Neural cell (in vitro differentiated cells): Measurements from ENCODE around the gene TRPT1. TPM values are rescaled to one million over a fixed set of nuclear protein-coding genes. Genes with fewer than 3 reads are reported as not detected.

ENCODE experiments used
- H2AFZ ChIP-seq: fragments of 200-600, 300-800 bp; sonication (generic), shearing (Covaris generic); 2 replicates; pipeline ENCODE4 v1.6.0; 2014; ENCODE audit warnings: low read depth, mild to moderate bottlenecking, antibody characterized with exemption, low read length, moderate library complexity
- H3F3A ChIP-seq: fragments of 200-600 bp; shearing (Covaris generic); 2 replicates; pipeline ENCODE4 v1.6.1; 2016; ENCODE audit warnings: mild to moderate bottlenecking, moderate library complexity, mixed read lengths, antibody characterized with exemption, low read length; ENCODE audit not compliant: insufficient read depth, poor library complexity, severe bottlenecking
- H3K27ac ChIP-seq: fragments of 200-600, 300-800 bp; sonication (generic), shearing (Covaris generic); 2 replicates; pipeline ENCODE4 v1.5.1; 2014; ENCODE audit warnings: mild to moderate bottlenecking, low read length, moderate library complexity
- H3K27me3 ChIP-seq: fragments of 300-800, 200-600 bp; sonication (generic), shearing (Covaris generic); 2 replicates; pipeline ENCODE4 v1.6.0; 2014; ENCODE audit warnings: mild to moderate bottlenecking, low read depth, low read length, moderate library complexity; ENCODE audit not compliant: insufficient read depth
- H3K36me3 ChIP-seq: fragments of 300-800, 200-600 bp; sonication (generic), shearing (Covaris generic); 2 replicates; pipeline ENCODE4 v1.5.1; 2014; ENCODE audit warnings: mild to moderate bottlenecking, antibody characterized with exemption, low read length, moderate library complexity; ENCODE audit not compliant: insufficient read depth
- H3K4me2 ChIP-seq: fragments of 300-800, 200-600 bp; sonication (generic), shearing (Covaris generic); 2 replicates; pipeline ENCODE4 v1.6.0; 2014; ENCODE audit warnings: mild to moderate bottlenecking, low read length
- H3K4me3 ChIP-seq: fragments of 300-800, 200-600 bp; sonication (generic), shearing (Covaris generic); 2 replicates; pipeline ENCODE4 v1.5.1; 2014; ENCODE audit warnings: mild to moderate bottlenecking, low read length, moderate library complexity
- H3K79me2 ChIP-seq: fragments of 200-600 bp; shearing (Covaris generic); replicated peaks from 2 replicates; pipeline ENCODE4 v1.6.0; 2014; ENCODE audit warnings: mild to moderate bottlenecking, low read length, moderate library complexity; ENCODE audit not compliant: insufficient read depth
- H3K9ac ChIP-seq: fragments of 300-800, 200-600 bp; sonication (generic), shearing (Covaris generic); 2 replicates; pipeline ENCODE4 v1.6.1; 2016; ENCODE audit warnings: mild to moderate bottlenecking, low read length, mixed read lengths
- H3K9me2 ChIP-seq: fragments of 200-600 bp; shearing (Covaris generic); 2 replicates; pipeline ENCODE4 v1.6.1; 2016; ENCODE audit warnings: mild to moderate bottlenecking, low read length, mixed read lengths; ENCODE audit not compliant: insufficient read depth
- H3K9me3 ChIP-seq: fragments of 200-600, 300-800 bp; sonication (generic), shearing (Covaris generic); 2 replicates; pipeline ENCODE4 v1.6.1; 2016; ENCODE audit warnings: mild to moderate bottlenecking, mixed run types, low read length, moderate library complexity, mixed read lengths
- H4K20me1 ChIP-seq: fragments of 200-600 bp; shearing (Covaris generic); 2 replicates; pipeline ENCODE4 v1.6.1; 2016; ENCODE audit warnings: mild to moderate bottlenecking, mixed run types; ENCODE audit not compliant: insufficient read depth
- EP300 ChIP-seq: fragments of 450-650 bp; conservative IDR thresholded peaks from 2 replicates; pipeline ENCODE4 v1.6.1; 2014; ENCODE audit warnings: antibody characterized with exemption, mild to moderate bottlenecking, moderate library complexity; ENCODE audit not compliant: poor library complexity, severe bottlenecking
- EZH2 ChIP-seq: fragments of 200-600, 300-800 bp; shearing (Covaris generic), sonication (generic); IDR thresholded peaks from 2 replicates; pipeline ENCODE4 v1.6.1; 2014; ENCODE audit warnings: antibody characterized with exemption, low read length, borderline replicate concordance, mild to moderate bottlenecking; ENCODE audit not compliant: insufficient read depth, poor library complexity, severe bottlenecking
- MXI1 ChIP-seq: fragments of 450-650 bp; conservative IDR thresholded peaks from 2 replicates; pipeline ENCODE4 v1.6.1; 2014; ENCODE audit warnings: antibody characterized with exemption, mild to moderate bottlenecking; ENCODE audit not compliant: poor library complexity, severe bottlenecking
- POLR2AphosphoS5 ChIP-seq: IDR thresholded peaks from 2 replicates; pipeline ENCODE4 v1.6.1; 2012
- RAD21 ChIP-seq: fragments of 450-650 bp; conservative IDR thresholded peaks from 2 replicates; pipeline ENCODE4 v1.6.1; 2014; ENCODE audit warnings: antibody characterized with exemption, mild to moderate bottlenecking, moderate library complexity
- SMC3 ChIP-seq: fragments of 450-650 bp; conservative IDR thresholded peaks from 2 replicates; pipeline ENCODE4 v1.6.1; 2014; ENCODE audit warnings: antibody characterized with exemption, mild to moderate bottlenecking, moderate library complexity; ENCODE audit not compliant: poor library complexity
- TAF1 ChIP-seq: IDR thresholded peaks from 2 replicates; pipeline ENCODE4 v1.6.1; 2012; ENCODE audit warnings: low read depth
- polyA plus RNA-seq: library from polyadenylated mRNA; depleted of rRNA; stranded (reverse); fragments of >200 nt; gene quantifications from 2 replicates; pipeline ENCODE4 v1.2.3, GENCODE V29; 2014
- TF ChIP-seq, protein P1 (sequence below): fragments of 450-650 bp; IDR thresholded peaks from 2 replicates; pipeline ENCODE4 v1.5.1; 2014; ENCODE audit warnings: antibody characterized with exemption, mild to moderate bottlenecking, moderate library complexity; ENCODE audit not compliant: poor library complexity, severe bottlenecking
- TF ChIP-seq, protein P2 (sequence below): IDR thresholded peaks from 2 replicates; pipeline ENCODE4 v1.6.1; 2012; ENCODE audit warnings: borderline replicate concordance

Gene TRPT1
- polyA plus RNA-seq, 1 donor from 2014 or later = 67.2 TPM

DNA sequence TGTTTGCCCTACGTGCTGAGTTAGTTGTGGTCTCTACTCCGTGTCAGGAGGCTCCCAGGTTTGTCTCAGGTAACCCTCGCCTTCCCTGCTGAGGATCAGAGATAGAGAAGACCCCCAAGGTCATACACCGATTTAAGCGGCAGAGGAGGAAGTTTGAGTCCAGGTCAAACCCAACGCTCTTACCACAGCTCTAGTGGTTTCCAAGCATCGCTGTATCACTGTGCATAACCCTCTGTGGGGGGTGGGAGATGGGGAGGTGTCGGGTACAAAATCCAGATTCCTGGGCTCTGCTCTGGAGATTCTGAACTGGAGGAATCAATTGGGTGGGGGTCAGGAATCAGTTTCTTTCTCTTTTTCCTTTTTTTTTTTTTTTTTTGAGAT lies 5.0 kb upstream of the TRPT1 start (continued):
- TF ChIP-seq, protein P1, sequence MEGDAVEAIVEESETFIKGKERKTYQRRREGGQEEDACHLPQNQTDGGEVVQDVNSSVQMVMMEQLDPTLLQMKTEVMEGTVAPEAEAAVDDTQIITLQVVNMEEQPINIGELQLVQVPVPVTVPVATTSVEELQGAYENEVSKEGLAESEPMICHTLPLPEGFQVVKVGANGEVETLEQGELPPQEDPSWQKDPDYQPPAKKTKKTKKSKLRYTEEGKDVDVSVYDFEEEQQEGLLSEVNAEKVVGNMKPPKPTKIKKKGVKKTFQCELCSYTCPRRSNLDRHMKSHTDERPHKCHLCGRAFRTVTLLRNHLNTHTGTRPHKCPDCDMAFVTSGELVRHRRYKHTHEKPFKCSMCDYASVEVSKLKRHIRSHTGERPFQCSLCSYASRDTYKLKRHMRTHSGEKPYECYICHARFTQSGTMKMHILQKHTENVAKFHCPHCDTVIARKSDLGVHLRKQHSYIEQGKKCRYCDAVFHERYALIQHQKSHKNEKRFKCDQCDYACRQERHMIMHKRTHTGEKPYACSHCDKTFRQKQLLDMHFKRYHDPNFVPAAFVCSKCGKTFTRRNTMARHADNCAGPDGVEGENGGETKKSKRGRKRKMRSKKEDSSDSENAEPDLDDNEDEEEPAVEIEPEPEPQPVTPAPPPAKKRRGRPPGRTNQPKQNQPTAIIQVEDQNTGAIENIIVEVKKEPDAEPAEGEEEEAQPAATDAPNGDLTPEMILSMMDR = no peak
- no peak for TF ChIP-seq EZH2

DNA sequence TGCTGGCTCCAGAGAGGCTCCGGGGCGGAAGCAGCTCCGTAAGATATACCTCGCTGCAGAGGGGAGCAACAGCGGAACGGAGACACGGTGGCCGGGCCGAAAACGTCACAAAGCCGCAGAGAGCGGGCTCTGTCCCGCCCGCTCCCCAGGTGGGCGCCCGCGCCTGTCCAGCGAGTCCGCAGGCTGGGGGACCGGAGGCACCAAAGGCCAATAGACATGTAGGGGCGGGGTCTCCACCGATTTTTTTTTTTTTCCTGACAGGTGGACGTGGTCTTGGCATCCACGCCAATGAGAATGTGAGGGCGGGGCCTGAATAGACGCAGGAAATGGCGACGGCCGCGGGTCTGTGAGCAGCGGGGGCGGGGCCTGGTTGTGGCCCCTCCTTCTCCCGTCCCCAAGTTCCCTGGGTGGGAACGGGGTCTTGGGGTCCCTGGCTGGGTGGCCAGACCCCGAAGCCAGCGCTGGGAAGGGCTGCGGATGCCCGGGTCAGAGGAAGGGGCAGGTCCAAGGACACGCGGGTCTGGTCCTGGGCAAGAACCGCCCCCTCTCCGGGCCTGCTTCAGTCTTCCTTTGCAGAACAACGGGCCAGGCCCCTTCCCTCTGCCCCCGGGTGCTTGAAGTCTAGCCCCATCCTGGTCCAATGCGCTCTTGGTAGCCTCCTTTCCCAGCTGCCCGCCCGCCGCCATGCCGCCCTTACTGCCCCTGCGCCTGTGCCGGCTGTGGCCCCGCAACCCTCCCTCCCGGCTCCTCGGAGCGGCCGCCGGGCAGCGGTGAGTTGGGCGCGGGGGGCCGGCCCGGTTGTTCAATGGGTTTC lies 4.4 kb upstream of the TRPT1 start, which contains the start of gene DNAJC4:
Gene DNAJC4, plus strand, starts transcription at position 378 of the 814 bp plus-strand sequence. Its CDS starts 307 bp downstream, at position 685.
- peak within 1 kb of the TSS; percentile 88 for H3K27ac ChIP-seq
- H3K9me2 ChIP-seq = no peaks in the 10 kb centered on the region
- peaks cover 6% of the 10 kb centered on the region for H3K79me2 ChIP-seq

More for the DNA sequence above, 4.4 kb upstream of the TRPT1 start, which contains the start of gene DNAJC4:
- Histone ChIP-seq H3K4me2 (peak within 1 kb of the TSS; percentile 70), H3K36me3 (no peaks in the 10 kb centered on the region), H3F3A (no peaks in the 10 kb centered on the region), H2AFZ (peak within 1 kb of the TSS; percentile 72), H3K4me3 (peak within 1 kb of the TSS; percentile 94), H4K20me1 (no peaks in the 10 kb centered on the region), H3K9ac (peak within 1 kb of the TSS; percentile 88), H3K27me3 (peaks cover 8% of the 10 kb centered on the region), H3K9me3 (no peaks in the 10 kb centered on the region)
- TF ChIP-seq POLR2AphosphoS5 = peak; percentile 73
- TF ChIP-seq TAF1 = no peak
- no peak for TF ChIP-seq RAD21
- TF ChIP-seq MXI1 = peak; percentile 69
- peak; percentile 14 for TF ChIP-seq SMC3
- no peak for TF ChIP-seq EZH2
- TF ChIP-seq, protein P1 = no peak
- TF ChIP-seq, protein P2, sequence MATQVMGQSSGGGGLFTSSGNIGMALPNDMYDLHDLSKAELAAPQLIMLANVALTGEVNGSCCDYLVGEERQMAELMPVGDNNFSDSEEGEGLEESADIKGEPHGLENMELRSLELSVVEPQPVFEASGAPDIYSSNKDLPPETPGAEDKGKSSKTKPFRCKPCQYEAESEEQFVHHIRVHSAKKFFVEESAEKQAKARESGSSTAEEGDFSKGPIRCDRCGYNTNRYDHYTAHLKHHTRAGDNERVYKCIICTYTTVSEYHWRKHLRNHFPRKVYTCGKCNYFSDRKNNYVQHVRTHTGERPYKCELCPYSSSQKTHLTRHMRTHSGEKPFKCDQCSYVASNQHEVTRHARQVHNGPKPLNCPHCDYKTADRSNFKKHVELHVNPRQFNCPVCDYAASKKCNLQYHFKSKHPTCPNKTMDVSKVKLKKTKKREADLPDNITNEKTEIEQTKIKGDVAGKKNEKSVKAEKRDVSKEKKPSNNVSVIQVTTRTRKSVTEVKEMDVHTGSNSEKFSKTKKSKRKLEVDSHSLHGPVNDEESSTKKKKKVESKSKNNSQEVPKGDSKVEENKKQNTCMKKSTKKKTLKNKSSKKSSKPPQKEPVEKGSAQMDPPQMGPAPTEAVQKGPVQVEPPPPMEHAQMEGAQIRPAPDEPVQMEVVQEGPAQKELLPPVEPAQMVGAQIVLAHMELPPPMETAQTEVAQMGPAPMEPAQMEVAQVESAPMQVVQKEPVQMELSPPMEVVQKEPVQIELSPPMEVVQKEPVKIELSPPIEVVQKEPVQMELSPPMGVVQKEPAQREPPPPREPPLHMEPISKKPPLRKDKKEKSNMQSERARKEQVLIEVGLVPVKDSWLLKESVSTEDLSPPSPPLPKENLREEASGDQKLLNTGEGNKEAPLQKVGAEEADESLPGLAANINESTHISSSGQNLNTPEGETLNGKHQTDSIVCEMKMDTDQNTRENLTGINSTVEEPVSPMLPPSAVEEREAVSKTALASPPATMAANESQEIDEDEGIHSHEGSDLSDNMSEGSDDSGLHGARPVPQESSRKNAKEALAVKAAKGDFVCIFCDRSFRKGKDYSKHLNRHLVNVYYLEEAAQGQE = peak; percentile 20
- TF ChIP-seq EP300 = peak; percentile 76
